Stimulated activated CD8-positive, alpha-beta memory T cell treated with anti-CD3 and anti-CD28 coated beads, Interleukin-4, amount 100 ng/mL, for 48 hours (primary cell): ENCODE results near the gene KDM2B.
"Not testable (repeated sequence)": the region's sequence is repeated elsewhere in the genome, so short reads cannot be mapped to it uniquely, and the experiment has no call there.

Source experiments
- DNase-seq: peaks from one replicate; pipeline ENCODE4 v3.0.0-alpha.2; 2020

KDM2B gene

DNA sequence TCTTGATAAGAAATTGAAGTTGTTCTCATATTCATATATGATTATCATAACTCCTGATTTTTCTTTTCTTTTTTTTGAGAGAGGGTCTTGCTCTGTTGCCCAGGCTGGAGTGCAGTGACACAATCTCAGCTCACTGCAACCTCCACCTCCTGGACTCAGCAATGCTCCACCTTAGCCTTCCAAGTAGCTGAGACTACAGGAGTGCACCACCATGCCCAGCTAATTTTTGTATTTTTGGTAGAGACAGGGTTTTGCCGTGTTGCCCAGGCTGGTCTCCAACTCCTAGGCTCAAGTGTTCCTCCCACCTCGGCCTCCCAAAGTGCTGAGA, 2.5 kb upstream of the KDM2B start:
- not testable (repeated sequence) for DNase-seq

DNA sequence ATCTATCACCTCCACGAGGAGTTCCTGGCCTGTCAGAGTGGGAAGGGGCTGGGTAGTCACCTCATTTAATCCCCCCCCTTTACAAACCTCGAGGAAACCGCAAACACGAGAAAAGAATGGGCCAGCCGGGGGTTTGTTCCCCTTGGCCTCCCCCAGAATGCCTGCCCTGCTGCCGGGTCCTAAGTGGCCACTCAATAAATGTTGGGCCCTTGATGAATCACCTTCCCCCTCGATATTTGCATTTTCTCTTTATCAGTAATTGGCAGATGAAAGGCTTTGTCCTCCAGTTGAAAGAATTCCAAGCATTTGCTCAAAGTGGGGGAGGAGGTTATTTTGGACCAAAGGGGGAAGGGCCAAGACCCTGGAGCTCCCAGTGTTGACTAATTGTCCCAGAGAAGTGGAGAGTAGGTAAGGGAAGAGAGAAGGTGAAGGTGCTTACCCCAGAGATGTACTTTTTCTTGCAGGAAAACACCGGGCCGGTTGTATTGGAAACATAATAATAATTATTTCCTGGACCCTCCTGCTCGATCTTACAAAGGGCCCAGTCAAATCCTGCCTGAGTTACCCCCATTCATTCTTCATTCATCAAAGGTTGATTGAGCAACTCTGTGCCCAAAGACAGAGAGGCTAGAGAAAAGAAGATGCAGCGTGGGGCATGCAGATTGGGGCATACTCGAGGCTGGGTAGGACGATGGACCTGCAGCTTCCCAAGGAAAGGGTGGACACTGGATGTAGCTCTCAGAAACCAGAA, 1.9 kb upstream of the KDM2B start:
- no peak for DNase-seq

DNA sequence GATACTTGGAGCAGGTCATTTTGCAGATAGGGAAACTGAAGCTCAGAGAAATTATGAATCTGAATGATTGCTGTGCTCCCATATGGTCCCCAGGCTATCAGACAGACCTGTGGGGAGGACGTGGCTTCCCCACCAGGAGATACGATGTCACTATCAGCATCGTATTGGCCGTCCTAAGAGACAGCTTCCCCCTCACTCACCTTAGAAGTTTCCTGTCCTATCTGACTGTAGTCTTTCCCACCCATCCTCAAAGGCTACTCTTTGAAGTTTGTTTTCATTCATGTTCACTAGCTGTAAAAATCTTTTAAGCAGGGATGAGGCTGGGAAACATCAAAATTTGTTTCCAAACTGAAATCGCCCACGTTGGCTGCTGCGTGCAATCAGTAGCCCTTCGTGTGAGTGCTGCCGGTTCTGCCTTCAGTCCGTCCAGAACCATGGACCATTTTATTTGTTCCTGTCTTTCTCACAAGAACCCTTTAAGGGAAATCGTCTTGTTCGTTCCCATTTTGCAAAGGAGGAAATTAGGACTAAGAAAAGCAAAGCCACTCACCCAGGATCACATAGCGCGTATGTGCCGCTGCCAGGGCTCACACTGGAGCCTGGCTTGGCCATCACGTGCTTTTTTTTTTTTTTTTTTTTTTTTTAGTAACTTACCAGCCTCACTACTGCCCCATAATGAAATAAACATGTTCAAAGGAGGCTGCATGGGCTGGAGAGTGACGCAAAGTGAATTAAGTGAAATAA, 1.0 kb upstream of the KDM2B start:
- DNase-seq = no peak

GRCh38 chr12:121579981-121580868, 598 bp downstream of the KDM2B start:
- peak; percentile 79 for DNase-seq

DNA sequence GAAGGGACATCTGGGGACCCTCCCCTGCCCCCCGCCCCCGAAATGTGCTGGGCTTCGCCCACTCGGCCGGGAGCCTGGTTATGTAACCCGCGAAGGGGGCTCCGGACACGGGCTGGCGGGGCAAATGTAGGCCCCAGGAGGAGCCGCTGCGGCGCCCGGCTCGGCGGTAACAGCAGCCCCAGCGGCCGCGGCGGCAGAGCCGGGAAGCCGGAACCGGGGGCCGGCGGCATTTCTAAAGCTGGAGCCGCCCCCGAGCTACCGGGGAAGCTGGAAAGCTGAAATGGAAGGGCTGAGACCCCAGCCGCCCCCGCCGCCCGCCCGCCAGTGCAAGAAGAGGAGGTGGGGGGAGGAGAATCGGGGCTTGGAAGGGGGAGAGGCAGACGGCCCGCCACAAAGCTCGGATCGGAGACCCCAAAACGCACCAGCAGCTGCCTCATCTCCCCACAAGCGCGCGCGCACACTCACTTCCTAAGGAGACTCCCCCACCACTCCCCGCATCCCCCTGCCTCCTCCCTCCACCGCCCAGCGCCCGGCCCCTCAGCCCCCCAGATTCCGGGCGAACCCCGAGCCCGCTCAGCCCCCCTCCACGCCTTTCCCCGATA, 1.5 kb downstream of the KDM2B start:
- peak; percentile 59 for DNase-seq

DNA sequence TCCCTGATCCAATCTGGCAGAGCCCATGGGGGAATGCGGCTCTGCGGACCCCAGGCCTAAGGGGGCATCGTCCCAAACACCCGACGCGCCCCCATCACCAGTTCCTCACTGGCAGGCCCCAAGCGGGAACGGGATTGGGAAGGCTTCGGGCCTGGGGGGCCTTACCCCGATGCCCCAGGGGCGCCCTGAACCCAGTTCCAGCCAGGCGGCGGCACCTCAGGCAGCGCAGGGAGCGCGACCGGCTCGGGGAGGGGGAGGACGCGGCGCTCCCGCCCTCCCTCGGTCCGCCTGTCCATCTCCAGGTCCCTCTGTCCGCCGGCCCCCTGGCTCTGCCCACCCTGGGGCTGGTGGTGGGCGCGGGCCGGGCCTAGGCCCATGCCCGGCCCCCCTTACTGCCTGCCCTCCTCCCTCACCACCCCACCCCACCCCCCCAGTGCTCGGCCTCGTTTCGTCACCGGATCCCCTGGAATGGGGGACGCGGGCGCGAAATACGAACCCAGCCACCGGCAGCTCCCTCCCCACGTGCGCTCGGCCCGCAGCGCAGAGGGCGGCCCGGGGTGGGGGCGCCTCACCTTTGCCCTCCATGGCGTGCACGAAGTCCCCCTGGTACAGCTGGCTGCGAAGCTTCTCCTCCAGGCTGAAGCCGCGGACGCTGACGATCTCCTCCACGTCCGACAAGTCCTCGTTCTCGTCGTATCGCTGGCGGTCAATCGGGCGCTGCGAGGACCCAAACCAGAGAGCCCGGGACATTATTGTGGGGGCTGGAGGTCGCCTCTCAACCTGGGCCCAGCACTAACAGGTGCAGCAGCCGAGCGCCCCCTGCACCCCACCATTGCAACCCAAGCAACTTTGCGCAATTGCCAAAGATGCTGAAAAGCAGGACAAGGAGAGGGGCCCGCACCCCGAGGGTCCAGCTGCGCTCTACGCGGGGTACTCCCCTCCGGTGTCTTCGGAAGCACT, 2.3 kb downstream of the KDM2B start:
- DNase-seq = peak; percentile 48

- DNase-seq = no peak
These were observed 3.2 kb downstream of the KDM2B start for GRCh38 chr12:121577443-121578180.

- DNase-seq = no peak
These were observed 3.9 kb downstream of the KDM2B start for GRCh38 chr12:121576851-121577391.

GRCh38 chr12:121575952-121576625, 4.7 kb downstream of the KDM2B start:
- no peak for DNase-seq

- no peak for DNase-seq
These were observed 5.8 kb downstream of the KDM2B start for GRCh38 chr12:121575051-121575450.

- DNase-seq = no peak
These were observed 6.8 kb downstream of the KDM2B start for GRCh38 chr12:121574025-121574424.

DNA sequence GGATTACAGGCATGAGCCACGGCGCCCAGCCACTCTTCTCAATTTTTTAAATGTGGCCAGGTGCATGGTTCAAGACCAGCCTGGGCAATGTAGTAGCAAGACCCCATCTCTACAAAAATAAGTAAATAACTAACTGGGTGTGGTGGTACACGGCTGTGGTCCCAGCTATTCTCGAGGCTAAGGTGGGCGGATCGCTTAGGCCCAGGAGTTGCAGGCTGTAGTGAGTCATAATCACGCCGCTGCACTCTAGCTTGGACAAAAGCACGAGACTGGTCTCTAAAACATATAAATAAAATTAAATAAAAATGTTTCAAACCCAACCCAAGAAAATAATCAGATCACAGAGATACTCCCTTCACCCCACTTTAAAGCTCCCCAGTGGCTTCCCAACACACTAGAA, 8.9 kb downstream of the KDM2B start:
- DNase-seq = no peak

DNA sequence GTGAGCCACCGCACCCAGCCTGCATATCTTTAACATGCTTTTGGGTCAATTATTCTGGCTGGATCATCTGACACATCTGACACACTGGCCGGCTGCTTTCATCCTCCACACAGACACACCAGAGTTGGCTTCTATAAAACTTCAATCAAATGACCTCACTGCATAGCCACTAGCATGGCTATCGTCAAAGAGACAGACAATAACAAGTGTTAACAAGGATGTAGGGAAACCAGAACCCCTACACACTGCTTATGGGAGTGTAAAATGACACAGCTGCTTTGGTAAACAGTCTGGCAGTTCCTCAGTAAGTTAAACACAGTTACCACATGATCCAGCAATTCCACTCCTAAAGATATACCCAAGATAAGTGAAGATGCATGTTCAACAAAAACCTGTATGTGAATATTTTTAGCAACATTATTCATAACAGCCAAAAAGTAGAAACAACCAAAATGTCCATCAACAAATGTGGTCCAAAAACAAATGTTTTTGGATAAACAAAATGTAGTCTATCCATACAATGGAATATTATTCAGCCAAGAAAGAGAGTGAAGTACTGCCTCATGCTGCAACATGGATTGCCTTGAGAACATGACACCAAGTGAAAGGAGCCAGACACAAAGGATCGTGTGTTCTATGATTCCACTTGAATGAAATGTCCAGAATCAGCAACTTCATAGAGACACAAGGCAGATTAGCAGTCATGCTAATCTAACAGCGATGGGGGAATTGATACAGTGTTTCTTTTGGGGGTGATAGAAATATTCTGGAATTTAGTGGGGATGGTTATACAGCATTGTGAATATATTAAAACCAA, 10.1 kb downstream of the KDM2B start:
- no peak for DNase-seq

DNA sequence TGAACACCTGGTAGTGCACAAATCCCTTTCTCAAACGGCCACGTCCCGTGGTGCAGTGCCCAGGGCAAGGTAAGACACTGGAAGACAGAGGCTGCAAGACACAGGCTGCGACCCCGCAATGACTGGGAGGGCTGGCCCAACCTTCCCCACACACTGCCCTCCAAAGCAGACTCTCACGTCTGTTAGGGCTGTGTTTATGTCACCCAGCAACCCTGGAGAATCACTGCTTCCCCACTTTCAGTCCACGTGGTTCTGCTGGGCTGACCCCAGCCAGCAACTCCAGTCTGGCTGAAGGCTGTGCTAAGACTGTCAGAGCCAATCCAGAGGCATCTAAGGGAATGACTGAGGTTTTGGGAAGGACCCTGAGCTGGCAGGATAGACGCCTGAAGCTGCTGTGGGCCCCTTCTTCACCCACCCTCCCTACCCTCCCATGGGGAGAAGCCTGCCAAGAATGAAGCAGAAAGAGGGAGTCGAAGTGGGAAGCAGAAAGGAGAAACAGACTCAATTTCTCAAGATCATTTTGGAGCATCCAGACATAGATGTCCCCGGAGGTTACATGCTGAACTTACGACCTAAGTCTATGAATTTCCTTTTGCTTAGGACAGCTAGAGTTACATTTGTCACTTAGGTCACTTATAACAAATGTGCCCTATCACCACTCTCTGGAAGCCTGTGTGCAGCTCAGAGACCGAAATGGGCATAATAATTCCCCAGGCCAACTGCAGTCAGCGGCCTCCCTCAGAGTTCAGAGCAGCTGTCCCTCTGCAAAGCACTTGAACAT, 11.7 kb downstream of the KDM2B start:
- DNase-seq = no peak

GRCh38 chr12:121568518-121568917, 12.3 kb downstream of the KDM2B start:
- DNase-seq = no peak

GRCh38 chr12:121565076-121565475, 15.7 kb downstream of the KDM2B start:
- DNase-seq = no peak

DNA sequence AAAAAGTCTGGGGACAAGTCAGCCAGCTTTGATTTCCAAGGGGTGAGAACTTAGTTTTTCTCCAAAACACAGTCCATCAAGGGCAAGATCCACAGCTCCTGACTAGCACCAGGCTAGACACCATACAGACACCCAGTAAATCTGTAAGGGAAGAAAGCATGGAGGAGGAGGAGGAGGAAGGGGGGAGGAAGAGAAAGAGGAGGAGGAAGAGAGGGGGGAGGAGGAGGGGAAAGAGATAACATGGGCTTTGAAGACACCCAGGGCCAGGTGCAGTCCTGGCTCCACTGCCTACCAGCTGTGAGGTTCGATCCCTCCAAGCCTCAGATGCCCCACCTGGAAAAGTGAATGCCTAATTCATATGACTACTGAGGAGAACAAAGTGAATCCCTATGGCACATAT, 18.3 kb downstream of the KDM2B start:
- DNase-seq = no peak

DNA sequence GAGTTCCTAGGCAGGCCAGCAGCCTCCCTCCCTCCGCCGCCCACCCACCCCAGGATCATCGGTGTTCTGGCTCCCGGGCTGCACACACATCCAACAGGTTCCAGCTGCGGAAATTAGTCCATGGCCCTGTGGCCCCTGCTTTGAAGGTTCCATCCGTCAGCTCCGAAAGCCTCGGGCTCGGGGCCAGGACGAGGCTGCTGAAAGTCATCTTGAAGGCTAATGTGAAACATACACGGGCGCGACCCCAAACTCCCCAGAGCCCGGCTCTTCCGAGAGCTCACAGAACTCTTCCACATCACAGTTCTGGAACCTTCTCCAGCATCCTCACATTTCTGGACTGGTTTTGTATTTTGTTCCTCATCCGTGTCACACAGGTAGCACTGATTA, 19.8 kb downstream of the KDM2B start:
- DNase-seq = no peak
